Measurements from ENCODE around the gene CNTN4.

The CNTN4 gene

DNA sequence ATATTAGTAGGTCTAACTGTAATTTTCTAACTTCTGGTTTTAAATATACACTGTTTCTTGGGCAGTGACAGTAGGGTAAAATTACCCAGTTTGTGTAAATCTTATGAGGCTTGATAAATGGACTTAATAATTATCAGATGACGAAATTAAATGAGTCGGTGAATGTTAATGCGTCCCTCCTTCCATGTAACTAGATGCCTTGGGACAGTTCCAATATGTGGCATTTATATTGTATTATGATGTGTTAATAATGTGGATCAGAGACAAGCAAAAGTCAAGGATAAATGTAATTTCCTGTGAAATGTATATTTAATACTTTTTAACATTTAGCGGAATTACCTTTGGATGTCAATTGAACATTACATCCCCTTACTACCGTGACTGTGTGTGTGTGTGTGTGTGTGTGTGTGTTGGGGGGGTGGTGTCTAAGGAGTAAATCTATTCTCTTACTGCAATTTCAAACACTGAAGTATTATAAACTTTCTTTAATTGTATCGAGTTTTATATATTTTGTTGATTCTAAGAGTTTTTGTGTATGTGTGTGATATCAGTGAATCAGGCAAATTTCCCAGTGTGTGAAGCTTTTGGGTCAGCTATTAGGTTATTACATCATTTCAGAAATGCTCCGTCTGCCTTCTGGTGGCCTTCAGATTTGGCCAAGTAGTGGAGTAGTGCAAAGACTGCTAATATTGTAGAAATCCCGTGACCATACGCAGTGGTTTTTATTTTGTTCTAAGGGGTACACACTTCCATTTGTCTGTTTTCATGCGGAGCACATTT is 50.1 kb downstream of the CNTN4 start:
- TF ChIP-seq CTCF (IDR thresholded peaks at IDR 0.05) = no peak
- Histone ChIP-seq H3K27ac (no peak overlapping the region), H3K4me3 (no peak overlapping the region)
- no peak for DNase-seq (ENCODE audit: low spot score)

- TF ChIP-seq CTCF (IDR thresholded peaks at IDR 0.05) = no peak
- DNase-seq (ENCODE audit: low spot score) = no peak
- no peak overlapping the region for H3K27ac ChIP-seq
- no peak overlapping the region for H3K4me3 ChIP-seq
Observed at GRCh38 chr3:2153053-2153452, 54.4 kb downstream of the CNTN4 start.

DNA sequence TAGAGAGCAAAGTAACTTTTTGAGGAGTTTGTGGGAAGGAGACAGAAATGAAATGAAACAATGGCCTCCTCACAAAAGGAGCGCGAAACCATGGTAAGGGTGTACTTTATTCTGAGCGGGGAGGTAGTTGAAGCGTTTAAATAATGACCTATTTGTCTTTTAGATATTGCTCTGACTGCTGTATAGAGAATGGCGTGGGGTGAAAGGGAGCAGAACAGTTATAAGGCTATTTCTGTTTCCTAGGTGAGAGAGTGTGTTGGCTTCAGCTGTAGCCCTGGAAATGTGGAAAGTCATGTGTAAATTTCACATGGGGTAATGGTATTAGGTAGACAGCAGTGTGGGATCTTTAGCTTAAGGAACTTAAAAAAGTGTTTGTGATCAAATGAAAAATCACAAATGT is 54.9 kb downstream of the CNTN4 start:
- no peak overlapping the region for H3K27ac ChIP-seq
- H3K4me3 ChIP-seq = no peak overlapping the region
- TF ChIP-seq CTCF (IDR thresholded peaks at IDR 0.05) = no peak

GRCh38 chr3:2154621-2155020 is 56.0 kb downstream of the CNTN4 start:
- Histone ChIP-seq H3K4me3 (no peak overlapping the region), H3K27ac (no peak overlapping the region)
- no peak for DNase-seq (ENCODE audit: low spot score)
- TF ChIP-seq CTCF (IDR thresholded peaks at IDR 0.05) = no peak

More for the DNA sequence above, 54.9 kb downstream of the CNTN4 start:
- DNase-seq (ENCODE audit: low spot score) = no peak

DNA sequence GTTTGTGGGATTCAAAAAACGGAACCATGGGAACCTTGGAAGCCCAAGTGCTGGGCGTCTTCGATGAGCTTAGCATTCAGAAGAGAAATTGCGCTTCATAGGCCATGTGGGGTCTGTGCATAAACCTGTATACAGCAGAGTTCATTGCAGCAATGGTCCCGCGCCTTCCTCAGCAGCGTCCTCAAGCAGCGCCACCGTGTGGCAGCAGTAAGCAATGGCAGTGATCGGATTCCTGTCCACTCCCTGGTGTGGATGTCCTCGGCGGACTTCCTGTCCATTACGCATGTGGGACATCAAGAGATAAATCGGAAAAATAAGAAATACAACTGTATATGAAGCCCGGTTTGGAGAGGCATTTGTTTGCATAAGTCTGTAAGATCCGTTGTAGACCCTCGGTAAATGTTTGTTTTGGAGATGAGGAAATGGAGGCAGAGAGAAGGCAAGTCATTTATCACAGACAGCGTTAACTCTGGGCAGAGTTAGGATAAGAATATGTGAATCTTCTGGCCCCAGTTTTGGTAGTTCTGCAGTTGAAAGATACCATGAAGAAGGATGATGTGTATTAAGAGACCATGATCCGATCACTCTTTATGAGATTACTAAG is 57.7 kb downstream of the CNTN4 start:
- no peak overlapping the region for H3K4me3 ChIP-seq
- DNase-seq (ENCODE audit: low spot score) = no peak
- no peak overlapping the region for H3K27ac ChIP-seq
- TF ChIP-seq CTCF (IDR thresholded peaks at IDR 0.05) = no peak

DNA sequence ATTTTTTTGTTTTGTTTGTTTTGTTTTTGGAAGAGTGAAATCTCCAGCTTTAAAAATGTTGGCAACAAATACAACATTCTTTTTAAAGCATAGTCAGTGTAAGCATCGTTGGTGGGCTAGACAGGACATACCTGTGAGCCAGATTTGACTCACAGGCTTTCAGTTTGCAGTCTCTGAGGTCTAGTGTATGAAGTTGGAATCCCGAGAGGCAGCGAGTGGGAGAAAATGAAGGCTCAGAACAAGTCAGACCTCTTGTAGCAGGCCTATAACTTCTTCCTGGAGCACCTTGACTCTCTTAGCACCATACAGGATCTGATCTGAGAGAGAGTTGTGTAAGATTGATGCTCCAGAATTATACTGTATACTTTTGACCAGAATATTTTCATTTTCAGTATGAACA is 60.2 kb downstream of the CNTN4 start:
- no peak for DNase-seq (ENCODE audit: low spot score)
- no peak for TF ChIP-seq CTCF (IDR thresholded peaks at IDR 0.05)
- Histone ChIP-seq H3K4me3 (no peak overlapping the region), H3K27ac (no peak overlapping the region)

- no peak overlapping the region for H3K27ac ChIP-seq
- H3K4me3 ChIP-seq = no peak overlapping the region
- no peak for DNase-seq (ENCODE audit: low spot score)
- TF ChIP-seq CTCF (IDR thresholded peaks at IDR 0.05) = no peak
Observed at GRCh38 chr3:2166552-2166951, 67.9 kb downstream of the CNTN4 start.

Data from coronary artery (tissue), 2 donors.